Activated CD8-positive, alpha-beta T cell treated with anti-CD3 and anti-CD28 coated beads for 36 hours (primary cell): Measurements from ENCODE around the gene HNRNPDL. TPM values are rescaled to one million over a fixed set of nuclear protein-coding genes. Genes with fewer than 3 reads are reported as not detected.
"Not testable (repeated sequence)": the region's sequence is repeated elsewhere in the genome, so short reads cannot be mapped to it uniquely, and the experiment has no call there.

Experiments
- ATAC-seq: fragments of 200-7000 bp; cut with Tn5 transposase; one replicate; pipeline ENCODE4 v1.10.0; 2021; ENCODE audit warnings: mild to moderate bottlenecking, moderate library complexity
- CTCF ChIA-PET: fragments of 350-600 bp; sonication (Branson Sonifier 250); formaldehyde crosslinking; loops from one replicate; lab custom pipeline; 2021; ENCODE audit warnings: antibody characterized with exemption; lab: Charles Lee
- POLR2A ChIA-PET: fragments of 350-600 bp; sonication (Branson Sonifier 250); formaldehyde crosslinking; loops from one replicate; lab custom pipeline; 2021; ENCODE audit warnings: antibody characterized with exemption; lab: Charles Lee
- DNase-seq: peaks from one replicate; pipeline ENCODE4 v3.0.0-alpha.2; 2020
- H3K27ac Mint-ChIP-seq: one replicate; pipeline ENCODE4 v1.8.0; 2021; ENCODE audit warnings: mild to moderate bottlenecking, mixed read lengths
- H3K27me3 Mint-ChIP-seq: one replicate; pipeline ENCODE4 v1.8.0; 2021; ENCODE audit warnings: mixed read lengths
- H3K36me3 Mint-ChIP-seq: one replicate; pipeline ENCODE4 v1.8.0; 2021; ENCODE audit warnings: low read depth, mixed read lengths
- H3K4me1 Mint-ChIP-seq: one replicate; pipeline ENCODE4 v1.8.0; 2021; ENCODE audit warnings: low read depth, mixed read lengths
- H3K4me3 Mint-ChIP-seq: one replicate; pipeline ENCODE4 v1.8.0; 2021; ENCODE audit warnings: mild to moderate bottlenecking, moderate library complexity, mixed read lengths
- H3K9me3 Mint-ChIP-seq: one replicate; pipeline ENCODE4 v1.8.0; 2021; ENCODE audit warnings: mixed read lengths
- CTCF ChIP-seq: fragments of 200-600 bp; IDR thresholded peaks from one replicate; pipeline ENCODE4 v1.8.0; 2022; ENCODE audit warnings: antibody characterized with exemption, mild to moderate bottlenecking
- intact Hi-C: fragments of 100-400 bp; cut with micrococcal nuclease; formaldehyde crosslinking; loops from one replicate; pipeline ENCODE4 v1.10.0; 2022
- total RNA-seq, 2 experiments: library from RNA; stranded (reverse); gene quantifications; one replicate each; pipeline ENCODE4 v1.2.3, GENCODE V29; 2021

HNRNPDL gene
- total RNA-seq, 2 experiments from 2014 or later = 330 to 339 TPM

GRCh38 chr4:82415922-82416365, 14.3 kb downstream of the HNRNPDL start:
- DNase-seq (no peak), ATAC-seq (no peak)
- Mint-ChIP-seq H3K4me1 (peaks cover 4% of the 10 kb centered on the region), H3K4me3 (peak overlapping the region; percentile 7), H3K36me3 (no peaks in the 10 kb centered on the region), H3K27ac (no peak overlapping the region), H3K27me3 (peaks cover 12% of the 10 kb centered on the region), H3K9me3 (no peaks in the 10 kb centered on the region)
- intact Hi-C loops = no loop called here
- no peak for TF ChIP-seq CTCF
- POLR2A ChIA-PET = interaction anchor here (0.6 to 2.3 kb wide), 2 partner anchors 12 to 37 kb away, joined by 3 to 12 read pairs; no protein-coding TSS in a partner anchor
- CTCF ChIA-PET = interaction anchor here (1.0 to 2.4 kb wide), 2 partner anchors 13 to 56 kb away, joined by 3 to 12 read pairs; no protein-coding TSS in a partner anchor

GRCh38 chr4:82415061-82415460, 15.2 kb downstream of the HNRNPDL start:
- ATAC-seq, DNase-seq, H3K4me1 Mint-ChIP-seq, H3K4me3 Mint-ChIP-seq, H3K36me3 Mint-ChIP-seq, H3K27ac Mint-ChIP-seq, H3K9me3 Mint-ChIP-seq, intact Hi-C loops: not testable (repeated sequence)
- H3K27me3 Mint-ChIP-seq = peaks cover 12% of the 10 kb centered on the region
- CTCF ChIA-PET = interaction anchor here (1.1 to 2.4 kb wide), 2 partner anchors 9 to 14 kb away, joined by 4 to 12 read pairs; no protein-coding TSS in a partner anchor
- POLR2A ChIA-PET = interaction anchor here (1.6 kb wide), 1 partner anchor 14 kb away, joined by 4 read pairs; no protein-coding TSS in a partner anchor

- ChIA-PET POLR2A (no interaction called here), CTCF (no interaction called here)
- intact Hi-C loops = no loop called here
- H3K9me3 Mint-ChIP-seq = no peaks in the 10 kb centered on the region
- no peaks in the 10 kb centered on the region for H3K27me3 Mint-ChIP-seq
- H3K27ac Mint-ChIP-seq = no peak overlapping the region
- no peak for TF ChIP-seq CTCF
- no peak for DNase-seq
- H3K36me3 Mint-ChIP-seq = no peaks in the 10 kb centered on the region
- no peak overlapping the region for H3K4me3 Mint-ChIP-seq
- no peaks in the 10 kb centered on the region for H3K4me1 Mint-ChIP-seq
- no peak for ATAC-seq
Measured at GRCh38 chr4:82403725-82404124, 26.5 kb downstream of the HNRNPDL start.

- H3K27me3 Mint-ChIP-seq = no peaks in the 10 kb centered on the region
- no peak for TF ChIP-seq CTCF
- ATAC-seq (no peak), DNase-seq (no peak)
- H3K9me3 Mint-ChIP-seq = no peaks in the 10 kb centered on the region
- H3K27ac Mint-ChIP-seq = no peak overlapping the region
- no peak overlapping the region for H3K4me3 Mint-ChIP-seq
- POLR2A ChIA-PET = interaction anchor here (1.2 kb wide), 1 partner anchor 21 kb away, joined by 3 read pairs; no protein-coding TSS in a partner anchor
- CTCF ChIA-PET = no interaction called here
- no peaks in the 10 kb centered on the region for H3K36me3 Mint-ChIP-seq
- intact Hi-C loops = no loop called here
- H3K4me1 Mint-ChIP-seq = no peaks in the 10 kb centered on the region
Measured at GRCh38 chr4:82402196-82402775, 28.0 kb downstream of the HNRNPDL start.

- H3K4me3 Mint-ChIP-seq = no peak overlapping the region
- no peak overlapping the region for H3K27ac Mint-ChIP-seq
- no peaks in the 10 kb centered on the region for H3K36me3 Mint-ChIP-seq
- no peaks in the 10 kb centered on the region for H3K4me1 Mint-ChIP-seq
- no peaks in the 10 kb centered on the region for H3K9me3 Mint-ChIP-seq
- no peak for TF ChIP-seq CTCF
- POLR2A ChIA-PET = interaction anchor here (1.2 kb wide), 1 partner anchor 22 kb away, joined by 3 read pairs; no protein-coding TSS in a partner anchor
- DNase-seq (no peak), ATAC-seq (no peak)
- CTCF ChIA-PET = no interaction called here
- intact Hi-C loops = no loop called here
- no peaks in the 10 kb centered on the region for H3K27me3 Mint-ChIP-seq
Measured at GRCh38 chr4:82401600-82401999, 28.7 kb downstream of the HNRNPDL start.
